ENCODE measurements around the gene PLIN1. TPM values are rescaled to one million over a fixed set of nuclear protein-coding genes. Genes with fewer than 3 reads are reported as not detected.
A peak's percentile ranks its signal among the peaks of the same experiment; 100 is the strongest.
"Not testable (repeated sequence)": the region's sequence is repeated elsewhere in the genome, so short reads cannot be mapped to it uniquely, and the experiment has no call there.

PLIN1 gene
- total RNA-seq, 1 donor from 2014 or later: 0.17 TPM

DNA sequence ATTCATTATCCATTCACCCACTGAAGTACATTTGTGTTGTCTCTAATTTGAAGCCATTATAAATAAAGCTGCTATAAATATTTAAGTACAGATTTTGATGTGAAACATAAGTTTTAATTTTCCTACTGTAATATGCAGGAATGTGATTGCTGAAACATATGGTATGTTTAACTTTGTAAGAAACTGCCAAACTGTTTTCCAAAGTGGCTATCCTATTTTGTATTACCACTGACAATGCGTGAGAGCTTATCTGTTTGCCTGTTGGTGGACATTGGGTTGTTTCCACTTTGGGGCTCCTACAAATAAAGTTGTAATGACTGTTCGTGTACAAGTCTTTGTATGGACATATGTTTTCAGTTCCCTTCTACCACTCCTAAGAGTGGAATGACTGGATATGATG lies 13.9 kb upstream of the PLIN1 start:
- no peak for DNase-seq (ENCODE audit: low spot score)
- H3K27me3 Mint-ChIP-seq (ENCODE audit: low read depth): peaks cover 16% of the 10 kb centered on the region
- peaks cover 15% of the 10 kb centered on the region for H3K4me1 Mint-ChIP-seq (ENCODE audit: low read depth)
- TF ChIP-seq, protein P1, sequence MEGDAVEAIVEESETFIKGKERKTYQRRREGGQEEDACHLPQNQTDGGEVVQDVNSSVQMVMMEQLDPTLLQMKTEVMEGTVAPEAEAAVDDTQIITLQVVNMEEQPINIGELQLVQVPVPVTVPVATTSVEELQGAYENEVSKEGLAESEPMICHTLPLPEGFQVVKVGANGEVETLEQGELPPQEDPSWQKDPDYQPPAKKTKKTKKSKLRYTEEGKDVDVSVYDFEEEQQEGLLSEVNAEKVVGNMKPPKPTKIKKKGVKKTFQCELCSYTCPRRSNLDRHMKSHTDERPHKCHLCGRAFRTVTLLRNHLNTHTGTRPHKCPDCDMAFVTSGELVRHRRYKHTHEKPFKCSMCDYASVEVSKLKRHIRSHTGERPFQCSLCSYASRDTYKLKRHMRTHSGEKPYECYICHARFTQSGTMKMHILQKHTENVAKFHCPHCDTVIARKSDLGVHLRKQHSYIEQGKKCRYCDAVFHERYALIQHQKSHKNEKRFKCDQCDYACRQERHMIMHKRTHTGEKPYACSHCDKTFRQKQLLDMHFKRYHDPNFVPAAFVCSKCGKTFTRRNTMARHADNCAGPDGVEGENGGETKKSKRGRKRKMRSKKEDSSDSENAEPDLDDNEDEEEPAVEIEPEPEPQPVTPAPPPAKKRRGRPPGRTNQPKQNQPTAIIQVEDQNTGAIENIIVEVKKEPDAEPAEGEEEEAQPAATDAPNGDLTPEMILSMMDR (IDR thresholded peaks at IDR 0.05): no peak
- no peaks in the 10 kb centered on the region for H3K36me3 Mint-ChIP-seq (ENCODE audit: low read depth)
- H3K4me3 Mint-ChIP-seq (ENCODE audit: unreplicated experiment): no peak overlapping the region
- H3K9me3 Mint-ChIP-seq (ENCODE audit: low read depth): no peaks in the 10 kb centered on the region
- H3K27ac Mint-ChIP-seq (ENCODE audit: unreplicated experiment): no peak overlapping the region

DNA sequence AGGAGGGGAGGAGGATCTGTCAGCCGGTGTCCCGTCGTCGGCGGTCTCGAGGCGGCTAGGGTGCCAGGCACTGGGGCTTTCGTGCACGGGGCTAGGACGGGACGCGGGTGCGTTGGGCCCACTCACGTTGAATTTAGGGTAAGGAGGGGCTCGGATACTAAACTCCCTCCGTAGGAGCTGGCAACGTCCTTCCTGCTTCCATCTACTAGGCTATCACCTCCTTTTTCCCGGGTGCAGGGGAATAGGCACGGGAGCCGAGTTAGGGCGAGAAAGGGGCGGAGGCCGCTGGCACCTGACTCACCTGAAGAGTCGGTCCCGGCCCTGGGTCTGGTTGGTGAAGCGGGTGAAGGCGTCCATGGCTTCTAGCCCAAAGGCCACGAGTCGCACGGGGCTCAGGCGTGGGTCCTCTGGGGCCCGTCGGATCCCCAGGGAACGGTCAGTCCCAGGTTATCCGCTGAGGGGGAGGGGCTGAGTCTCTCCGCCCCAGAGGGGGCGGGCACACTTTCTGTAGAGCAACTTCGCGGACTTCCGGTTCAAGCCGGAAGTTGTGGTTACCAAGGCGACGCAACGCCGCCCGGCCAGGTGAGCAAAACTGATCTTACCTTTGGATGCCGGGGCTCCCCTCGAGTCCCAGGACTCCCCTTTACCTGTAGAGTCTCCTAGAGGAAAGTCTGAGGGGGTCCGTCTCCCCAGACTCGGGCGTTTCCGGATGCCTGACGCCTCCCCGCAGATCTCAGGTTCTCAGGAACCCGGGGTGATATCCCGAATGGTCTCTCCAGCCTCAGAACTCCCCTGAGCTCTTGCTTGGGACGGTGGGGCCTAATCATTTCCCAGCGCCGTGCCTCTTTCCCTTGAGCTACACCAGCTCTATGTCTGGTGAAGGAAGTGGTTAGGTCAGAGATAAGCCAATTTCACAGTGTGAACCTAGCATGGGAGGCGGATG lies 11.4 kb upstream of the PLIN1 start, which contains the start of the genes PEX11A and WDR93:
Gene PEX11A (minus strand): TSS at position 479 of the 943 bp plus-strand sequence. CDS start 122 bp downstream, at position 357.
Gene WDR93 (plus strand): TSS at position 536 of the 943 bp plus-strand sequence. CDS start 10,936 bp downstream, outside the sequence.
- Mint-ChIP-seq H3K27ac (ENCODE audit: unreplicated experiment) (peak within 1 kb of the TSS; percentile 18), H3K36me3 (ENCODE audit: low read depth) (peaks cover under 1% of the 10 kb centered on the region), H3K27me3 (ENCODE audit: low read depth) (peaks cover 11% of the 10 kb centered on the region), H3K4me3 (ENCODE audit: unreplicated experiment) (peak within 1 kb of the TSS; percentile 82), H3K4me1 (ENCODE audit: low read depth) (peaks cover 15% of the 10 kb centered on the region), H3K9me3 (ENCODE audit: low read depth) (no peaks in the 10 kb centered on the region)
- DNase-seq (ENCODE audit: low spot score): peak; percentile 88
- TF ChIP-seq, protein P1 (IDR thresholded peaks at IDR 0.05): no peak

DNA sequence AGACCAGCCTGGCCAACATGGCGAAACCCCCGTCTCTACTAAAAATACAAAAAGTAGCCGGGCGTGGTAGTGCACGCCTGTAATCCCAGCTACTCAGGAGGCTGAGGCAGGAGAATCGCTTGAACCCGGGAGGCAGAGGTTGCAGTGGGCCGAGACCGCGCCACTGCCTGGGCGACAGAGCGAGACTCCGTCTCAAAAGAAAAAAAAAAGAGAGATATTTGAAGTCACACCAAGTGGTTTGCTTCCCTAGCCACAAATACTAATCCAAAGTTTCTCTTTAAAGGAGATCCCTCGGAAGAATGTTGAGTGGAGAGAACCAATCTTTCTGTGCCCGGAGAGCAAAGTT lies 10.7 kb upstream of the PLIN1 start:
- not testable (repeated sequence) for H3K9me3 Mint-ChIP-seq (ENCODE audit: low read depth); DNase-seq (ENCODE audit: low spot score); H3K27ac Mint-ChIP-seq (ENCODE audit: unreplicated experiment); H3K27me3 Mint-ChIP-seq (ENCODE audit: low read depth); H3K36me3 Mint-ChIP-seq (ENCODE audit: low read depth)
- H3K4me1 Mint-ChIP-seq (ENCODE audit: low read depth): peaks cover 15% of the 10 kb centered on the region
- peak overlapping the region; percentile 82 for H3K4me3 Mint-ChIP-seq (ENCODE audit: unreplicated experiment)

DNA sequence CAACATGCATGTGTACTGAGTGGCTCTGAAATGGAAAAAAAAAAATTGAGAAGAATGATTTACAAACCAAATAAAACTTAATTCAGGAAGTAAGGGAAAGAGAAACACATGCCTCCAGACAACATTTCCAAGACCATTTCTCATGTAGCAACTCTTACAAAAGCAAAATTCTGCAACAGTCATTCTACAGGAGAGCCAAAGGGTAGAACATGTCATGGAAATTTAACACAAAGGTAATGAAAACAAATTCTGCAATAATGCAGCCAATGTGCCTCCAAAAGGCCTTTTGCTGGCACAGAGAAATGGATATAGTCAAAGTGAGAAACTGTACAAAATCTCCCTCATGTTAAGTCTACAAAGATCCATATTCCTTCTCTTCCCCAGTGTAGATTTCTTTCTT lies 7.4 kb upstream of the PLIN1 start:
- TF ChIP-seq, protein P1 (IDR thresholded peaks at IDR 0.05): no peak
- DNase-seq (ENCODE audit: low spot score): no peak
- peaks cover 9% of the 10 kb centered on the region for H3K36me3 Mint-ChIP-seq (ENCODE audit: low read depth)
- no peaks in the 10 kb centered on the region for H3K27me3 Mint-ChIP-seq (ENCODE audit: low read depth)
- H3K27ac Mint-ChIP-seq (ENCODE audit: unreplicated experiment): no peak overlapping the region
- no peak overlapping the region for H3K4me3 Mint-ChIP-seq (ENCODE audit: unreplicated experiment)
- no peaks in the 10 kb centered on the region for H3K9me3 Mint-ChIP-seq (ENCODE audit: low read depth)
- peaks cover 20% of the 10 kb centered on the region for H3K4me1 Mint-ChIP-seq (ENCODE audit: low read depth)

DNA sequence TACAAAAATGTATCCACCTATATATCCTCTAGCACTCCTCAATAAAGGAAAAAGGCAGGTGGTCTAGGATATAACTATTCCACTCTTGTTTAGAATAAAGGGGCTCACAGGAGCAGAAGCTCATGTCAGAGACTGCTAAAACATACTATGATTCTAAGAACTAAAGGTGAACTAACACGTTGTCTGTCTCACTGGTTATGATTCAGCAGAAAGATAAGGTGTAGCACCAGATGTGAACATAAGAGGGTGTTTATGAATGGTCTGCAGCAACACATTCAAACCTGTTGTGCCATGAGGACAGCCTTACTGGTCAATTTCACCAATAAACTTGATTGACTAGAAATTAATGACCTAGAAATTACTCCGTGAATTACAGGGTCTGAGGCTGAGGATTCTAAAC lies 6.8 kb upstream of the PLIN1 start:
- no peak overlapping the region for H3K4me3 Mint-ChIP-seq (ENCODE audit: unreplicated experiment)
- DNase-seq (ENCODE audit: low spot score): no peak
- no peak overlapping the region for H3K27ac Mint-ChIP-seq (ENCODE audit: unreplicated experiment)
- TF ChIP-seq, protein P1 (IDR thresholded peaks at IDR 0.05): no peak
- no peaks in the 10 kb centered on the region for H3K9me3 Mint-ChIP-seq (ENCODE audit: low read depth)
- H3K27me3 Mint-ChIP-seq (ENCODE audit: low read depth): no peaks in the 10 kb centered on the region
- H3K36me3 Mint-ChIP-seq (ENCODE audit: low read depth): peaks cover 9% of the 10 kb centered on the region
- H3K4me1 Mint-ChIP-seq (ENCODE audit: low read depth): peaks cover 24% of the 10 kb centered on the region

Data from chondrocyte (in vitro differentiated cells).